Spleen (tissue), 7 donors: ENCODE measurements around the gene CERCAM.

Experiments
- POLR2A ChIP-seq, 3 donors: fragments of 450-650 bp; IDR thresholded peaks; one replicate each; pipeline ENCODE4 v1.5.1; 2017; ENCODE audit warnings: antibody characterized with exemption in 3 of 3, mild to moderate bottlenecking in 1 of 3
- POLR2AphosphoS5 ChIP-seq, 3 donors: sonication (generic); formaldehyde crosslinking; IDR thresholded peaks; one replicate each; pipeline ENCODE4 v1.5.1; 2017; ENCODE audit warnings: antibody characterized with exemption in 3 of 3
- TF ChIP-seq, protein P1 (sequence below), 11 experiments: fragments of 200-600 bp in 7 of 11; fragments of 450-650 bp in 4 of 11; sonication (generic) in 4 of 11; IDR thresholded peaks in 8 of 11; conservative IDR thresholded peaks in 3 of 11; 1 replicate in 7 of 11; 2 replicates in 4 of 11; pipeline versions ENCODE4 v1.4.0 to v1.8.0; 2016 to 2021; ENCODE audit warnings: antibody characterized with exemption in 11 of 11, inconsistent platforms in 4 of 11, mild to moderate bottlenecking in 1 of 11
- donor health status: DM: no; HTN: no; CAD: no; lungs with moderate emphysema.
- donor health status: DM: no; HTN: no; CAD: no.
- donor health status: DM: no; HTN: no; CAD: no.

DNA sequence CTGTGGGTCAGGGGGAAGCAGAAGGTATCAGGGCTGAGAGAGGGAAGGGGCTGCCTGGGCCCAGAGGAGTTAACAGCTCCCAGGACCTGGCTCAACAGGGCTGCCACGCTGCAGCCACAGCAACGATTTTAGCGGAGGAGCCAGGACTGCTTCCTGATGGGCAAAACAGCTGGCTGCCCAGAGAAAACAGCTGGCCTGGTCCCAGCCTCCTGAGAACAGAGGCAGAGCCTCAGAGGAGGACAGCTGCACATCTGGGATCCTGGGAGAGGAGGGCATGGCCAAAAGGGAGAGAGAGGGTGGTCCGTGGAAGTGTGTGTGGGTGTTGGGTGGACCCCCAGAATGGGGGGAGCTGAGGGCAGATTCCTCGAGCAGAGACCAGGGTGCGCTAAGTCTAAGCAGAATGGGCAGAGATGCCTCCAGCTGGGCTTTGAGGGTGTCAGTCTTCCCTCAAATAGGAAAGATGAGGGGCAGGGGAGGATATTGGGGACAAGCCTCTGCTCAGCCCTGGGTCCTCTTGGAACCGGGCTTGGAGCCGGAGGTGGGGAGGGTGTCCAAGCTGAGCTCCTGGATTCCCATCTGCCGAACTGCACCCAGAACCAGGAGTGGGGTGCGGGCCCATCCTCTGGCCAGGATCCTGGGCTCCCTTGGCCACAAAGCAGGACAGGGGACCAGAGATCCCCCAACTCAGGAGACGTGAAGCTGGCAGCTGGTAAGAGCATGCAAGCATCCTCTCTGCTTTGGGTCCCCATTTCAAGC is 9.1 kb upstream of the CERCAM start:
- TF ChIP-seq, protein P1, sequence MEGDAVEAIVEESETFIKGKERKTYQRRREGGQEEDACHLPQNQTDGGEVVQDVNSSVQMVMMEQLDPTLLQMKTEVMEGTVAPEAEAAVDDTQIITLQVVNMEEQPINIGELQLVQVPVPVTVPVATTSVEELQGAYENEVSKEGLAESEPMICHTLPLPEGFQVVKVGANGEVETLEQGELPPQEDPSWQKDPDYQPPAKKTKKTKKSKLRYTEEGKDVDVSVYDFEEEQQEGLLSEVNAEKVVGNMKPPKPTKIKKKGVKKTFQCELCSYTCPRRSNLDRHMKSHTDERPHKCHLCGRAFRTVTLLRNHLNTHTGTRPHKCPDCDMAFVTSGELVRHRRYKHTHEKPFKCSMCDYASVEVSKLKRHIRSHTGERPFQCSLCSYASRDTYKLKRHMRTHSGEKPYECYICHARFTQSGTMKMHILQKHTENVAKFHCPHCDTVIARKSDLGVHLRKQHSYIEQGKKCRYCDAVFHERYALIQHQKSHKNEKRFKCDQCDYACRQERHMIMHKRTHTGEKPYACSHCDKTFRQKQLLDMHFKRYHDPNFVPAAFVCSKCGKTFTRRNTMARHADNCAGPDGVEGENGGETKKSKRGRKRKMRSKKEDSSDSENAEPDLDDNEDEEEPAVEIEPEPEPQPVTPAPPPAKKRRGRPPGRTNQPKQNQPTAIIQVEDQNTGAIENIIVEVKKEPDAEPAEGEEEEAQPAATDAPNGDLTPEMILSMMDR (IDR thresholded peaks at IDR 0.05 in 8 of 11, conservative IDR thresholded peaks at IDR 0.05 in 3 of 11): no peak
- TF ChIP-seq POLR2A (IDR thresholded peaks at IDR 0.05): no peak
- TF ChIP-seq POLR2AphosphoS5 (IDR thresholded peaks at IDR 0.05): no peak
